GM19238 (cell line): Measurements from ENCODE around the gene MAPK7.

Source experiments
- DNase-seq: peaks from one replicate; pipeline ENCODE4 v3.0.0; 2011; ENCODE audit warnings: low spot score; ENCODE audit not compliant: insufficient read length

MAPK7 gene

GRCh38 chr17:19378416-19379360, at the start of gene MAPK7:
Gene MAPK7, plus strand, starts transcription at chr17:19378498. Its CDS starts 403 bp downstream, at chr17:19378901.
- no peak for DNase-seq

- no peak for DNase-seq
These were observed 49.2 kb upstream of the MAPK7 start for GRCh38 chr17:19329136-19329535.

GRCh38 chr17:19329839-19330238, 48.5 kb upstream of the MAPK7 start:
- DNase-seq = no peak

- no peak for DNase-seq
These were observed 48.0 kb upstream of the MAPK7 start for GRCh38 chr17:19330271-19330670.

GRCh38 chr17:19331134-19331533, 47.2 kb upstream of the MAPK7 start:
- DNase-seq = no peak

- no peak for DNase-seq
These were observed 46.6 kb upstream of the MAPK7 start for GRCh38 chr17:19331543-19332245.

- DNase-seq = peak; percentile 35
These were observed 45.7 kb upstream of the MAPK7 start for GRCh38 chr17:19332371-19333131.

- no peak for DNase-seq
These were observed 45.2 kb upstream of the MAPK7 start for GRCh38 chr17:19333132-19333440.

GRCh38 chr17:19333736-19334290, 44.5 kb upstream of the MAPK7 start:
- DNase-seq = no peak

- DNase-seq = no peak
These were observed 44.0 kb upstream of the MAPK7 start for GRCh38 chr17:19334331-19334730.

GRCh38 chr17:19335951-19336631, 42.2 kb upstream of the MAPK7 start:
- no peak for DNase-seq

GRCh38 chr17:19336938-19337711, 41.2 kb upstream of the MAPK7 start:
- DNase-seq = no peak

- no peak for DNase-seq
These were observed 40.6 kb upstream of the MAPK7 start for GRCh38 chr17:19337712-19338023.

- peak; percentile 88 for DNase-seq
These were observed 40.0 kb upstream of the MAPK7 start for GRCh38 chr17:19338031-19338990.

GRCh38 chr17:19339341-19339815, 38.9 kb upstream of the MAPK7 start:
- no peak for DNase-seq

GRCh38 chr17:19341211-19341631, 37.1 kb upstream of the MAPK7 start:
- no peak for DNase-seq

- DNase-seq = no peak
These were observed 36.4 kb upstream of the MAPK7 start for GRCh38 chr17:19341641-19342610.
